TTC549 (cell line): ENCODE results near the gene CCNG2.
"Not testable (repeated sequence)": the region's sequence is repeated elsewhere in the genome, so short reads cannot be mapped to it uniquely, and the experiment has no call there.

Source experiments
- FAIRE-seq: peaks from 2 replicates; lab custom pipeline; 2012; peaks lifted over from hg19 to GRCh38; lab: Jason Lieb, UNC

The CCNG2 gene

GRCh38 chr4:77156912-77157858 is at the start of gene CCNG2:
Gene CCNG2, plus strand, starts transcription at chr4:77157207. Its CDS starts 1,326 bp downstream, at chr4:77158533.
- FAIRE-seq, result no peak

- no peak for FAIRE-seq
Observed at GRCh38 chr4:77110730-77111129, 46.3 kb upstream of the CCNG2 start.

- FAIRE-seq, result no peak
Observed at GRCh38 chr4:77113069-77113468, 43.9 kb upstream of the CCNG2 start.

GRCh38 chr4:77117721-77118120 is 39.3 kb upstream of the CCNG2 start:
- no peak for FAIRE-seq

GRCh38 chr4:77120886-77121508 is 36.0 kb upstream of the CCNG2 start:
- FAIRE-seq, result no peak

GRCh38 chr4:77121736-77122240 is 35.2 kb upstream of the CCNG2 start:
- FAIRE-seq, result no peak

GRCh38 chr4:77122656-77123055 is 34.4 kb upstream of the CCNG2 start:
- FAIRE-seq, result no peak

GRCh38 chr4:77123411-77123810 is 33.6 kb upstream of the CCNG2 start:
- no peak for FAIRE-seq

GRCh38 chr4:77124576-77124975 is 32.4 kb upstream of the CCNG2 start:
- FAIRE-seq, result no peak

- FAIRE-seq, result no peak
Observed at GRCh38 chr4:77125961-77126360, 31.0 kb upstream of the CCNG2 start.

GRCh38 chr4:77126809-77127208 is 30.2 kb upstream of the CCNG2 start:
- FAIRE-seq, result no peak

GRCh38 chr4:77127215-77127614 is 29.8 kb upstream of the CCNG2 start:
- no peak for FAIRE-seq

GRCh38 chr4:77127837-77128621 is 29.0 kb upstream of the CCNG2 start:
- FAIRE-seq, result no peak

- FAIRE-seq, result no peak
Observed at GRCh38 chr4:77132652-77133312, 24.2 kb upstream of the CCNG2 start.

- not testable (repeated sequence) for FAIRE-seq
Observed at GRCh38 chr4:77137448-77137847, 19.6 kb upstream of the CCNG2 start.

GRCh38 chr4:77141964-77142645 is 14.9 kb upstream of the CCNG2 start:
- no peak for FAIRE-seq

- FAIRE-seq, result no peak
Observed at GRCh38 chr4:77142646-77143028, 14.4 kb upstream of the CCNG2 start.

GRCh38 chr4:77143091-77143490 is 13.9 kb upstream of the CCNG2 start:
- FAIRE-seq, result no peak

GRCh38 chr4:77145842-77146185 is 11.2 kb upstream of the CCNG2 start:
- FAIRE-seq, result no peak

GRCh38 chr4:77146186-77147078 is 10.6 kb upstream of the CCNG2 start:
- no peak for FAIRE-seq
